ENCODE results near the gene SATB1. TPM values are rescaled to one million over a fixed set of nuclear protein-coding genes. Genes with fewer than 3 reads are reported as not detected.

Gene SATB1
- total and polyA plus RNA-seq, 2 of the 4 experiments (the other 2 are of a cell fraction): 7.5 to 10.7 TPM

DNA sequence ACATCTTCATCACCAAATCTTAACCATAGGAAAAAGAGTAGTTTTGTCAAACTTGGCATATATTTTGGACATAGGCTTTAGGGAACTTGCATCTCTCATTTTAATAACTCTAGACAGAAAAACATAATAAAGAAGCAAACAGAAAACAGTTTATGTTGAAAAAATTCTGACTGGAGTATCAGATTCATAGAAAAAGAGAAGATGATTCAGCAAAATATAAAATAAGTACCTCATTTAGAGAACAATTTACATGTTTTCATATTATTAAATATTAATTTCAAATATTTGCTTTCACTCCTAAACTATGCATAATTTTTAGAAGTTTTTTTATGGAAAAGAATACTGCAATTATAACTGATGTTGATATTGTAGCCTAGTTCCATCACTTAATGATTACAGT is 12.5 kb downstream of the SATB1 start:
- Histone ChIP-seq H3K14ac (replicated peaks; ENCODE audit: low read depth, low read length) (no peak overlapping the region), H4K91ac (ENCODE audit: insufficient read depth, low read depth, low read length) (no peak overlapping the region), H2AK9ac (replicated peaks; ENCODE audit: low read depth, low read length, poor library complexity) (no peak overlapping the region), H3K9me1 (ENCODE audit: insufficient read depth, low read length) (no peaks in the 10 kb centered on the region), H3K27me3 (ENCODE audit: control insufficient read depth, insufficient read depth, low read length) (no peaks in the 10 kb centered on the region), H2AK5ac (ENCODE audit: low read depth, low read length) (no peak overlapping the region), H3K79me1 (ENCODE audit: low read depth in 1 of 2, low read length in 2 of 2) (no peaks in the 10 kb centered on the region), H3K27ac (ENCODE audit: insufficient read depth, low read length) (no peak overlapping the region), H3K4me2 (ENCODE audit: low read depth, low read length) (no peak overlapping the region), H2BK120ac (ENCODE audit: low read depth, low read length) (no peak overlapping the region), H4K5ac (ENCODE audit: low read depth, low read length) (no peak overlapping the region), H3K36me3 (ENCODE audit: control insufficient read depth, insufficient read depth, low read length) (0 out of 2 replicates have a peak, but pooled peaks cover 1% of the 10 kb centered on the region), H2AFZ (replicated peaks; ENCODE audit: low read length, poor library complexity) (no peak overlapping the region), H2BK20ac (ENCODE audit: low read depth, low read length) (no peak overlapping the region), H4K20me1 (ENCODE audit: insufficient read depth, low read length) (no peaks in the 10 kb centered on the region), H3K18ac (ENCODE audit: low read depth, low read length) (no peak overlapping the region), H3K23ac (ENCODE audit: low read depth, low read length) (no peak overlapping the region), H3K4me1 (ENCODE audit: control insufficient read depth, insufficient read depth, low read length) (no peaks in the 10 kb centered on the region), H2BK15ac (ENCODE audit: low read depth, low read length) (no peak overlapping the region), H3K56ac (ENCODE audit: extremely low read depth, insufficient read depth, low read length) (no peak overlapping the region), H3K4me3 (ENCODE audit: insufficient read depth, low read depth, low read length) (no peak overlapping the region), H2BK5ac (ENCODE audit: low read depth, low read length, poor library complexity, severe bottlenecking) (no peak overlapping the region), H4K8ac (ENCODE audit: low read depth in 2 of 2, low read length in 2 of 2) (no peak overlapping the region), H3K4ac (ENCODE audit: low read depth, low read length) (no peak overlapping the region), H3K9ac (ENCODE audit: low read depth, low read length) (no peak overlapping the region), H3K9me3 (ENCODE audit: control insufficient read depth, insufficient read depth, low read length) (no peaks in the 10 kb centered on the region)
- ATAC-seq (ENCODE audit: low read depth) (no peak), DNase-seq (no peak)
- in situ Hi-C loops (cut with MboI; ENCODE audit: low sequenced_read_pairs): no loop called here
- ChIA-PET POLR2A (ENCODE audit: unreplicated experiment) (no interaction called here), CTCF (no interaction called here)
- no peak for TF ChIP-seq FOS (IDR thresholded peaks at IDR 0.05; ENCODE audit: low read depth, low read length)
- dilution Hi-C loops (cut with HindIII; ENCODE audit: low sequenced_read_pairs, unreplicated experiment): no loop called here
- intact Hi-C loops (cut with micrococcal nuclease): no loop called here
- no TSS peak for BruUV-seq (replicated peaks)

Measured in IMR-90 (cell line).